Body of pancreas (tissue), 4 donors: Measurements from ENCODE around the gene ALKBH2. TPM values are rescaled to one million over a fixed set of nuclear protein-coding genes. Genes with fewer than 3 reads are reported as not detected.

Source experiments
- ATAC-seq: fragments of 150-250 bp; one replicate; pipeline ENCODE4 v1.9.1; 2016
- DNase-seq, 4 donors: peaks; one replicate each; pipeline ENCODE4 v3.0.0-alpha.2; 2019
- H3K27ac ChIP-seq, 4 donors: fragments of 200-600 bp; sonication (generic); 1 replicate in 3 of 4; 2 replicates in 1 of 4; pipeline versions ENCODE4 v1.5.1 to v1.6.1; 2016 to 2019; ENCODE audit warnings: mild to moderate bottlenecking in 1 of 4, mixed read lengths in 1 of 4, moderate library complexity in 1 of 4
- H3K27me3 ChIP-seq, 2 donors: fragments of 200-600 bp; sonication (generic); one replicate each; pipeline ENCODE4 v1.6.0; 2016; ENCODE audit warnings: mild to moderate bottlenecking in 1 of 2
- H3K36me3 ChIP-seq, 2 donors: fragments of 200-600 bp; sonication (generic); replicated peaks in 1 of 2; 2 replicates each; pipeline ENCODE4 v1.5.1; 2016; ENCODE audit warnings: low read depth in 2 of 2; ENCODE audit not compliant: insufficient read depth in 1 of 2
- H3K4me1 ChIP-seq: fragments of 200-600 bp; sonication (generic); one replicate; pipeline ENCODE4 v1.6.0; 2016
- H3K4me3 ChIP-seq, 2 donors: fragments of 200-600 bp; sonication (generic); 1 replicate in 1 of 2; 2 replicates in 1 of 2; pipeline ENCODE4 v1.5.1; 2016 to 2019
- H3K9me3 ChIP-seq, 3 donors: fragments of 200-600 bp; sonication (generic); 1 replicate in 2 of 3; 2 replicates in 1 of 3; pipeline ENCODE4 v1.5.1; 2016
- POLR2A ChIP-seq, 3 donors: fragments of 450-650 bp; IDR thresholded peaks; one replicate each; pipeline ENCODE4 v1.6.1; 2016; ENCODE audit warnings: antibody characterized with exemption in 3 of 3, mild to moderate bottlenecking in 2 of 3
- WGBS, 2 donors: methylation state at CpG; one replicate each; pipeline ENCODE4 v1.1.5; 2017; 5-methylcytosine and 5-hydroxymethylcytosine counted together
- intact Hi-C: fragments of 100-400 bp; cut with DNase I; formaldehyde crosslinking; loops from one replicate; pipeline ENCODE4 v1.15.1; 2023
- total RNA-seq, 2 donors: library from RNA; depleted of rRNA; stranded (reverse); fragments of >200 nt; gene quantifications; one replicate each; pipeline ENCODE4 v1.1.0, GENCODE V29; 2016
- TF ChIP-seq, protein P1 (sequence below), 7 experiments: fragments of 450-650 bp in 4 of 7; fragments of 200-600 bp in 3 of 7; sonication (generic) in 3 of 7; IDR thresholded peaks; one replicate each; pipeline ENCODE4 v1.5.1; 2016 to 2019; ENCODE audit warnings: antibody characterized with exemption in 7 of 7

The ALKBH2 gene
- total RNA-seq, 2 donors from 2014 or later = 7.3 to 16.1 TPM

DNA sequence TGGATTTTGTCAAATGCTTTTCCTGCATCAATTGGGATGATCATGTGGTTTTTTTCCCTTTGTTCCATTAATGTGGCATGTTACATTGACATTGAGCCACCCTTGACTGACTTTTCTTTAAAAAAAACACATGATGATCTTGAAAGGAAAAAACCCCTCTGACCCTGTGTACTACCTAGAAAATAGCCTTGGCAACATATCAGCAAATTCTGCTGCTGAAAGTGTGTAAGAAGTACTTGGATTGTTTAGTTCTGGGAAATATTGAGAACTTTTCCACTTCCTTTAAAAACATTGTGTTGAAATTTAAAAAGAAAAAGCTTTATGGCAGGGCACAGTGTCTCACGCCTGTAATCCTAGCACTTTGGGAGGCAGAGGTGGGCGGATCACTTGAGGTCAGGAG lies 43.8 kb upstream of the ALKBH2 start:
- Histone ChIP-seq H3K4me1 (peaks cover 58% of the 10 kb centered on the region), H3K9me3 (no peaks in the 10 kb centered on the region), H3K27ac (no peak overlapping the region), H3K4me3 (no peak overlapping the region), H3K36me3 (no peaks in the 10 kb centered on the region), H3K27me3 (no peaks in the 10 kb centered on the region)
- intact Hi-C loops = no loop called here
- TF ChIP-seq, protein P1, sequence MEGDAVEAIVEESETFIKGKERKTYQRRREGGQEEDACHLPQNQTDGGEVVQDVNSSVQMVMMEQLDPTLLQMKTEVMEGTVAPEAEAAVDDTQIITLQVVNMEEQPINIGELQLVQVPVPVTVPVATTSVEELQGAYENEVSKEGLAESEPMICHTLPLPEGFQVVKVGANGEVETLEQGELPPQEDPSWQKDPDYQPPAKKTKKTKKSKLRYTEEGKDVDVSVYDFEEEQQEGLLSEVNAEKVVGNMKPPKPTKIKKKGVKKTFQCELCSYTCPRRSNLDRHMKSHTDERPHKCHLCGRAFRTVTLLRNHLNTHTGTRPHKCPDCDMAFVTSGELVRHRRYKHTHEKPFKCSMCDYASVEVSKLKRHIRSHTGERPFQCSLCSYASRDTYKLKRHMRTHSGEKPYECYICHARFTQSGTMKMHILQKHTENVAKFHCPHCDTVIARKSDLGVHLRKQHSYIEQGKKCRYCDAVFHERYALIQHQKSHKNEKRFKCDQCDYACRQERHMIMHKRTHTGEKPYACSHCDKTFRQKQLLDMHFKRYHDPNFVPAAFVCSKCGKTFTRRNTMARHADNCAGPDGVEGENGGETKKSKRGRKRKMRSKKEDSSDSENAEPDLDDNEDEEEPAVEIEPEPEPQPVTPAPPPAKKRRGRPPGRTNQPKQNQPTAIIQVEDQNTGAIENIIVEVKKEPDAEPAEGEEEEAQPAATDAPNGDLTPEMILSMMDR (IDR thresholded peaks at IDR 0.05) = no peak
- TF ChIP-seq POLR2A (IDR thresholded peaks at IDR 0.05) = no peak
- 80 to 96% methylated on average over 2 of the region's 2 CpGs for WGBS, 2 donors
- DNase-seq (no peak), ATAC-seq (no peak)

DNA sequence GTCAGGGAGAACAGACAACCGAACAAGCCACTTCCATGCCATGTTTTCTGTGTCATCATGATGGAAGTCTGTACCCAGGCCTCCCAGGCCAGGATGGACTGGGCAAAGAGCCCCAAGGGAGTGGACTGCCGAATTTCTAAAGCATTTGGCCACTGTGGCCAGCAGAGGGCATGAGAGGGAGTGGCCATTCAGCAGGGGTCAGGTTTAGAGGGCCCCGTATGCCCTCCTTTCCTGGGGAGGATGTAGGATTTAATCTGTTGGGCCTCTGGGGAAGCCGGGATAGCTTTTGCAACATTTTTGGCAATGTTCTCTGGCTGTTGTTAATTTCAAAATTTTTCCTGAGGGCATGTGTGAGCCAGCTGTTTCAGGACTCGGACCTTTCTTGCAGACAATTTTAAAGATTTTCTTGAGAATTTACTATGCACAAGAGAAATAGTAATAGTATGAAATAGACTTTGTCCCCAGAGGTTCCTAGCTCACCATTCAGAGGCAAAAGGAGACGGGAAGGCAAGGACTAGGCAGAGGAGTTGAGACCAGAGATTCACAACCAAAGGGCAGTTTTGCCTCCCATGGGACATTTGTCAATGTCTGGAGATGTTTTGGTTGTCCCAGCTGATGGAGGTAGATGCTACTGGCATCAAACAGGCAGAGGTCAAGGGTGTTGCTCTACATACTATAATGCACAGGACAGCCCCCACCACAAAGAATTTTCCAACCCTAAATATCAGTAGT lies 41.1 kb upstream of the ALKBH2 start:
- intact Hi-C loops = no loop called here
- 45 to 54% methylated on average over 5 to 6 of the region's 6 CpGs for WGBS, 2 donors
- H3K27ac ChIP-seq = peak overlapping the region in 2 of 4 donors; percentile 10 to 19

DNA sequence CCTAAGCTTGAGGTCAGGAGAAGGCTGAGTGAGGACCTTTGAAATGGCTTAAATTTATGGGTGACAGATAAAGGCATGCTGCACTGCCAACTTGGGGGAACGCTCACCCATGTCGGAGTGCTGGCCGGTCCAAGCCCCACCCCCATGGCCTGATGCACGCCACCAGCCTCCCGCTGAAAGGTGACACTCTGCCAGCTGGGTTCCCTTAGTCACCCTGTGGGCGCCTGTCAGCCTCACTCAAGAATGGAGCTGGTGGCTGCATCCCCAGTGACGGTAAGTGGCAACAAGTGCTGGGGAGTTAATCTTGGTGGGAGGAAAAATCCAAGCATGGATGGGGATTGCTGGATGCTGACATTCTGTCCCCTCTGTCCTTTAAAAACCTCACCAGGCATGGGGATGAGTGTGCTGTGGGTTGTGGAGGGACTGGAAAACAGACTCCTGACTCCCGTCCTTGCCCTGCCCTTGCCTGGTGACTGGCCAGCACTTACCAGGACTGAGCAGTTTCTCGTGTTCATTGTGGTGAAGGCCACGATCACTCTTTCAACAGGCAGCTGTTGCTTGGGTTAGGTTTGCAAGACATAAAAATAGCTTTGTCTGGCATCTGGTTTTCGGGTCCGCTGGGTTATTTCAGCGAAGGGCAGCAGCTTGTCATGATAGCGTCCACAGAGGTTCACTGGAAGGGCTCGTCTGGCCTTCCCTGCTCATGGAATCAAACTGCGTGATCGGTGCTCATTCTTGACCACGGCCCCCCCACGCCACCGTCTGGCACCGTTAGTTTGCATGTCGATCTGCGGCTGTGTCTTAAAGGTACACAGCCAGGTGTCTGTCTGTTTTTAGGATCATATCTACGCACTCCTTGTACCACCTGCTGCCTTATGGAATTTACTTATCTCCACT lies 38.1 kb upstream of the ALKBH2 start:
- Histone ChIP-seq H3K27me3 (no peaks in the 10 kb centered on the region), H3K4me1 (peaks cover 39% of the 10 kb centered on the region), H3K27ac (peak overlapping the region; percentile 61 to 82 (median 74)), H3K4me3 (no peak overlapping the region), H3K36me3 (no peaks in the 10 kb centered on the region), H3K9me3 (no peaks in the 10 kb centered on the region)
- WGBS, 2 donors = 27 to 28% methylated on average over 15 to 24 of the region's 24 CpGs
- intact Hi-C loops = no loop called here
- peak; percentile 86 for ATAC-seq
- peak in 1 of 3 donors; percentile 33 for TF ChIP-seq POLR2A (IDR thresholded peaks at IDR 0.05)
- TF ChIP-seq, protein P1 (IDR thresholded peaks at IDR 0.05) = no peak
- peak; percentile 75 to 85 (median 83) for DNase-seq

More for the DNA sequence above, 41.1 kb upstream of the ALKBH2 start:
- peaks cover 52% of the 10 kb centered on the region for H3K4me1 ChIP-seq
- DNase-seq = peak; percentile 48 to 63 (median 58)
- H3K9me3 ChIP-seq = no peaks in the 10 kb centered on the region
- H3K36me3 ChIP-seq = no peaks in the 10 kb centered on the region
- no peaks in the 10 kb centered on the region for H3K27me3 ChIP-seq
- no peak overlapping the region for H3K4me3 ChIP-seq
- TF ChIP-seq, protein P1 (IDR thresholded peaks at IDR 0.05) = peak; percentile 30 to 61 (median 50)
- no peak for TF ChIP-seq POLR2A (IDR thresholded peaks at IDR 0.05)
- peak; percentile 43 for ATAC-seq

DNA sequence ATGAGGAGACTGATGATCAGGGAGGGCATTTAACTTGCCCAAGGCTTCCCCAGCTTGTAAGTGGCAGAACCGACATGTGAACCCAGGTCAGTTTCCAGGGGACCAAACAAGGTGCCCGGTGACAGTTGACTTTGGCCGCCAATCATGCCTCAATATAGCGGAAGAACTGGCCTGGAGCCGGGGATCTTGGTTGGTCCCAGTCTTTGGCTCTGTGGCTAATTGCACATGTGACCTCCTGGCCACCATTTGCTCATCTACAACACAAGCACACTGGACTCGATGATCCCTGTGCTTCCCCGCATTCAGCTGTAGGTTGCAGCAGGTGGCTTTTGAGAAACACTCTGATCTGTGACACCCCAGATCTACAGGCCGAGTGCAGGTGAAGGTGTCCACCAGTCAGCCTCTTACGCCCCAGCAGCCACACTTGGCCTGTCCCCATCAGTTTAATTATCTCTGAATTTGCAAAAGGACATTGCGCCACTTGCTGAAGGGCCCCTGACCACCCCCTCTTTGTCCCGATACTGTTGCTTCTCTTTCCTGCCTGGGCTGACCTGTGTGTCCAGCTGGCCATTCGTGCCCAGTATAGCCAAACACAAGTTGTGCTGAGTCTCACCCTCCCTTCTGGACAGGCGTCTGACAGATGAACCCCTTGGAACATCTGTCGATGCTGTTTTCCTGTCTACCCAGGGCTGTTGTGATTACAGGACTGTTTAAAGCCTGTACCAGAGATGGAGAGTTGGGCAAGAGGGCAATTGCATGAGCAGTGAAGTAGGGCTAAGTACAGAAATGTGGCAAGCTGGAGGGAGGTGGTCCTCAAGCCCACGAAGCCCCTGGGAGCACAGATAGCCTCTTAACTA lies 37.3 kb upstream of the ALKBH2 start:
- Histone ChIP-seq H3K4me1 (peaks cover 39% of the 10 kb centered on the region), H3K36me3 (no peaks in the 10 kb centered on the region), H3K27me3 (no peaks in the 10 kb centered on the region), H3K9me3 (no peaks in the 10 kb centered on the region), H3K4me3 (no peak overlapping the region), H3K27ac (peak overlapping the region; percentile 61 to 82 (median 74))
- ATAC-seq = peak; percentile 3
- WGBS, 2 donors = 55 to 57% methylated on average over 10 to 15 of the region's 15 CpGs
- TF ChIP-seq, protein P1 (IDR thresholded peaks at IDR 0.05) = no peak
- no peak for TF ChIP-seq POLR2A (IDR thresholded peaks at IDR 0.05)
- DNase-seq = peak in 1 of 4 donors; percentile 29
- intact Hi-C loops = no loop called here
